Measurements from ENCODE around the gene LITAF. TPM values are rescaled to one million over a fixed set of nuclear protein-coding genes. Genes with fewer than 3 reads are reported as not detected.
A peak's percentile ranks its signal among the peaks of the same experiment; 100 is the strongest.

LITAF gene
- total RNA-seq, 1 experiment from 2014 or later, result 73.0 TPM

- no peak overlapping the region for H3K4me3 Mint-ChIP-seq
- ChIA-PET POLR2A (interaction anchor here (1.2 kb wide), 1 partner anchor 18 kb away, joined by 3 read pairs; no protein-coding TSS in a partner anchor), CTCF (interaction anchor here (0.7 to 0.8 kb wide), 2 partner anchors 25 to 179 kb away, joined by 3 read pairs; partner anchors contain the start of gene ZC3H7A)
- TF ChIP-seq SOX15 (CRISPR knock-in tag; IDR thresholded peaks at IDR 0.05) (no peak), USF2 (CRISPR knock-in tag; IDR thresholded peaks at IDR 0.05) (no peak), ZNF121 (CRISPR knock-in tag; IDR thresholded peaks at IDR 0.05) (no peak), RELA (CRISPR knock-in tag; IDR thresholded peaks at IDR 0.05; ENCODE audit: borderline replicate concordance) (no peak), SP1 (CRISPR knock-in tag; conservative IDR thresholded peaks at IDR 0.05) (no peak), SMAD4 (CRISPR knock-in tag; IDR thresholded peaks at IDR 0.05) (no peak), KAT7 (CRISPR knock-in tag; IDR thresholded peaks at IDR 0.05; ENCODE audit: borderline replicate concordance) (no peak), ZNF425 (CRISPR knock-in tag; conservative IDR thresholded peaks at IDR 0.05) (no peak), ELF4 (CRISPR knock-in tag; IDR thresholded peaks at IDR 0.05; ENCODE audit: low read depth) (no peak), ZNF219 (CRISPR knock-in tag; IDR thresholded peaks at IDR 0.05; ENCODE audit: borderline replicate concordance) (no peak), GABPB1 (CRISPR knock-in tag; IDR thresholded peaks at IDR 0.05) (no peak)
- H3K27ac Mint-ChIP-seq, result peak overlapping the region; percentile 46; the same call in 1 of the 2 replicates
- DNase-seq (ENCODE audit: low spot score), result no peak
- no peak for ATAC-seq
- H3K27me3 Mint-ChIP-seq (ENCODE audit: low read depth), result peaks cover 51% of the 10 kb centered on the region
- peaks cover 5% of the 10 kb centered on the region for H3K9me3 Mint-ChIP-seq
- H3K36me3 Mint-ChIP-seq, result no peaks in the 10 kb centered on the region
- peaks cover 21% of the 10 kb centered on the region for H3K4me1 Mint-ChIP-seq
Observed at GRCh38 chr16:11618107-11618717, 31.5 kb upstream of the LITAF start.

- no peak overlapping the region for H3K27ac Mint-ChIP-seq
- no peak for DNase-seq (ENCODE audit: low spot score)
- TF ChIP-seq SMAD3 (CRISPR knock-in tag; IDR thresholded peaks at IDR 0.05; ENCODE audit: borderline replicate concordance), result no peak
- peak; percentile 89 for TF ChIP-seq ZNF121 (CRISPR knock-in tag; IDR thresholded peaks at IDR 0.05)
- TF ChIP-seq TEAD1 (CRISPR knock-in tag; IDR thresholded peaks at IDR 0.05), result peak; percentile 51; the same call in 1 of the 2 replicates
- peaks cover 64% of the 10 kb centered on the region for H3K27me3 Mint-ChIP-seq (ENCODE audit: low read depth)
- peak; percentile 98 for ATAC-seq
- peaks cover 5% of the 10 kb centered on the region for H3K9me3 Mint-ChIP-seq
- no peak overlapping the region for H3K4me3 Mint-ChIP-seq
- H3K36me3 Mint-ChIP-seq, result no peaks in the 10 kb centered on the region
- CTCF ChIA-PET, result interaction anchor here (0.7 to 1.6 kb wide), 8 partner anchors 12 to 1443 kb away, joined by 3 to 9 read pairs (median 4); no protein-coding TSS in a partner anchor
- H3K4me1 Mint-ChIP-seq, result peaks cover 24% of the 10 kb centered on the region
- POLR2A ChIA-PET, result interaction anchor here (0.5 to 2.2 kb wide), 4 partner anchors 13 to 121 kb away, joined by 3 to 7 read pairs (median 4); no protein-coding TSS in a partner anchor
Observed at GRCh38 chr16:11615748-11616447, 29.2 kb upstream of the LITAF start.

- CTCF ChIA-PET, result interaction anchor here (1.6 kb wide), 1 partner anchor 82 kb away, joined by 7 read pairs; no protein-coding TSS in a partner anchor
- no peak for DNase-seq (ENCODE audit: low spot score)
- Mint-ChIP-seq H3K4me1 (peaks cover 32% of the 10 kb centered on the region), H3K36me3 (no peaks in the 10 kb centered on the region), H3K4me3 (no peak overlapping the region; the same call in 1 of the 2 replicates), H3K9me3 (no peaks in the 10 kb centered on the region), H3K27me3 (ENCODE audit: low read depth) (peaks cover 71% of the 10 kb centered on the region), H3K27ac (peak overlapping the region; percentile 93)
- ATAC-seq, result no peak
- POLR2A ChIA-PET, result interaction anchor here (2.2 kb wide), 1 partner anchor 22 kb away, joined by 7 read pairs; no protein-coding TSS in a partner anchor
- TF ChIP-seq HMGXB4 (CRISPR knock-in tag; IDR thresholded peaks at IDR 0.05), result no peak
- no peak for TF ChIP-seq ZNF317 (CRISPR knock-in tag; IDR thresholded peaks at IDR 0.05; ENCODE audit: borderline replicate concordance, low read depth)
- TF ChIP-seq ZNF532 (CRISPR knock-in tag; IDR thresholded peaks at IDR 0.05; ENCODE audit: borderline replicate concordance), result no peak
- no peak for TF ChIP-seq TP53 (CRISPR knock-in tag; IDR thresholded peaks at IDR 0.05)
- TF ChIP-seq CBFB (CRISPR knock-in tag; IDR thresholded peaks at IDR 0.05; ENCODE audit: low read depth), result no peak
Observed at GRCh38 chr16:11614587-11615175, 28.0 kb upstream of the LITAF start.
